Stimulated activated CD8-positive, alpha-beta memory T cell treated with anti-CD3 and anti-CD28 coated beads, Interleukin-4, amount 100 ng/mL, for 48 hours (primary cell): ENCODE results near the gene ANXA2.
"Not testable (repeated sequence)": the region's sequence is repeated elsewhere in the genome, so short reads cannot be mapped to it uniquely, and the experiment has no call there.

ENCODE experiments used
- DNase-seq: peaks from one replicate; pipeline ENCODE4 v3.0.0-alpha.2; 2020

ANXA2 gene

GRCh38 chr15:60338810-60339209 is 59.0 kb downstream of the ANXA2 start:
- no peak for DNase-seq

DNA sequence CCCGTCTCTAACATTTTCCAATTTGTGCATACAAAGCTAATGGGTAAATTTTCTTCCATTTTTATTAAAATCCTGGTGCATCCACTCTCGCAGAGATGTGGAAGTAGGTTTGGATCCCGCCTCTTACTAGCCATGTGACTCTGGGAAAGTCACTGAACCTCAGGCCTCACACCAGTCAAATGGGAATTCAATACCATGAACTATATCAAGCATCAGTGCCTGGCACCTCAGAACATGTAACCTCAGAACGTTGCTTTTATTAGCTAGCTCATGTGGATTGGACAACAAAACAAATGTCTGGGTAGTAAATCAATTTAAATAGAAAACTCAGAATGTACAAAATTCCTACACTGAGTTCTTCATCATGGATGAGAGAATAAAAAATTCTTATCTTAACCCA is 60.7 kb downstream of the ANXA2 start:
- DNase-seq = no peak

DNA sequence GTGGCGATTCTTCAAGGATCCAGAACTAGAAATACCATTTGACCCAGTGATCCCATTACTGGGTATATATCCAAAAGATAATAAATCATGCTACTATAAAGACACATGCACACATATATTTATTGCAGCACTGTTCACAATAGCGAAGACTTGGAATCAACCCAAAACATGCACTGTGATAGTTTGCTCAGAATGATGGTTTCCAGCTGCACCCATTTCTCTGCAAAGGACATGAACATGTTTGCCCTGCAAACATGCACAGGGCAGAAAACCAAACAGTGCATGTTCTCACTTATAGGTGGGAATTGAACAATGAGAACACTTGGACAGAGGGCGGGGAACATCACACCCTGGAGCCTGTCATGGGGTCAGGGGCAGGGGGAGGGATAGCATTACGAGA is 62.5 kb downstream of the ANXA2 start:
- DNase-seq = not testable (repeated sequence)

DNA sequence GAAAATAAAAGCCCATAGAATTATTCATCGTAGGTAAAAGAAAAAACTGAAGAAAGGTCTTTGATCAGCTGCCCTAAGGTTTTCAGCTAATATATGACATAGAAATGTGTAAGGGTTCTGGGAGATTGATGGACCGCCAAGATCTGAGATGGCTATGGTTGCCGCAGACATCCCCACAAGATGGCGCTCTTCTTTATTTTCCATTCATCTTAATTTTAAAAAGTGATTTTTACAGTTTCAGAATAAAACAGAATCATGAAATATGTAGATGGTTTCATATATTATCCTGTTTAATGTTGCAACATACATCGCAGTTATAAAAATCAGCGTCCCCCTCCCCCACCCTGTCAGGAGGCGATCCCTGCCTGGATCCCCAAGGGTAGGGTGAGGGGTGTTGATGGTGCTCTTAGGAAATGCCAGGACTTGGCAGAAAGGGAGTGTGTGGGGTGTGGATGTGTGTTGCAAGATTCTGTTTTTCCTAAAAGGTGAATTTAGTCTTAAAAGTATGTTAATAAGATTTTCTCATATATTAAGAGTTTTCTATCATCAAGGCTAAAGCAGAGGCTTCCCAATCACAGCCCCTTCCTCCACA is 68.8 kb downstream of the ANXA2 start:
- DNase-seq = peak; percentile 49

DNA sequence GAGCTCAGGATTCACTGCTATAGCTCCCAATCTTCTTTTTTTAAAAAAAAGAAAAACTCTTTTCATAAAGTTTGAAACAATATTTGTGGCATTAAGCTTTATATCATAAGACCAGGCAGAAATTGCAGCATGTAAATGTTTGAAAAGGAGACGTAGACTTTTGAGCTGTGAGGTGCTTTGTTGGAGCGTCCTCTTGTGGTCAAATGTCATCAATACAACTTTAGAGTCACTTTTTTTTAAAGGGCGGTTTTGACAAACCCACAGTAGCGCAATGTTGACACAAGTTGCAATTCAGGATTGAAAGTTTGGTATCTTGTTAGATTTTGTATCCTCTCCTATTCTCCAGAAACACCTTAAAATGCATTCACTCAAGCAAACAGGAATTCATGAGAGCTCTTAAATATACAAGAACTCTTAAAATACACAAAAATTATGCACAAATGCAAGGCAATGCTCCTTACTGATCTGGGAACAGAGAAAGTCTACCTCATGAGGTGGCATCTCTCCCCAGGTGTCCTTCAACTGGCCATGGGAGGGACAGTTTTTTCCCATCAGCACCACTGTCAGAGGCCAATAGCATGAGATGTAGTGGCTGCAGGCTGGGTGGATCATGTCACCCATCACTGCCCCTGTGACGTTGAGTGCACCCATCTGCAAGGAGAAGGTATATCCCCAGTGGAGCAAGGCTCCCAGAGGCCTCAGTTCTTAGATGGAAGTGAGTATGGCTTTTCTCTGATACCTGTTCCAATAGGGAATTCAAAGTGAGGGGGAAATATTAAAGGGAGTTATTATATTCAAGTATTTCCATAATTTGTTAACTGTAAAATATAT is 70.7 kb downstream of the ANXA2 start:
- DNase-seq = peak; percentile 31

GRCh38 chr15:60326343-60326742 is 71.4 kb downstream of the ANXA2 start:
- DNase-seq = no peak

DNA sequence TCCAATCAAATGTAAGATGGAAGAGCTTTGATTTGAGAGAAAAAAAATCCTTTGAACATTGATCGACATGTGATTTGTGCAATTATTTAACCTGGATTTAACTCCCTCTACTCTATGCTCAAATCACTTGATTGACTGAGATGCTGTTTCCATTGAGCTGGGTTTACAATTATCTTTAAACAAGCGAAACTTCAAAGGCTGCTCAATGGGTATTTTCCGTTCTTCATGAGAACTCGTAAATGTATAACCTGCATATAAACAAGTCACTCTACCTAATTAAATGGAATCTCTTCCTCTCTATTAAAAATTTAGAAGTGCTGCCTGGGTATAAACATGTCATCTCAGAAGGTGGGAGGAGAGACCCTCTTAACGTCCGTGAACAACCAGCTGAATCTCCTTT is 71.9 kb downstream of the ANXA2 start:
- DNase-seq = no peak

DNA sequence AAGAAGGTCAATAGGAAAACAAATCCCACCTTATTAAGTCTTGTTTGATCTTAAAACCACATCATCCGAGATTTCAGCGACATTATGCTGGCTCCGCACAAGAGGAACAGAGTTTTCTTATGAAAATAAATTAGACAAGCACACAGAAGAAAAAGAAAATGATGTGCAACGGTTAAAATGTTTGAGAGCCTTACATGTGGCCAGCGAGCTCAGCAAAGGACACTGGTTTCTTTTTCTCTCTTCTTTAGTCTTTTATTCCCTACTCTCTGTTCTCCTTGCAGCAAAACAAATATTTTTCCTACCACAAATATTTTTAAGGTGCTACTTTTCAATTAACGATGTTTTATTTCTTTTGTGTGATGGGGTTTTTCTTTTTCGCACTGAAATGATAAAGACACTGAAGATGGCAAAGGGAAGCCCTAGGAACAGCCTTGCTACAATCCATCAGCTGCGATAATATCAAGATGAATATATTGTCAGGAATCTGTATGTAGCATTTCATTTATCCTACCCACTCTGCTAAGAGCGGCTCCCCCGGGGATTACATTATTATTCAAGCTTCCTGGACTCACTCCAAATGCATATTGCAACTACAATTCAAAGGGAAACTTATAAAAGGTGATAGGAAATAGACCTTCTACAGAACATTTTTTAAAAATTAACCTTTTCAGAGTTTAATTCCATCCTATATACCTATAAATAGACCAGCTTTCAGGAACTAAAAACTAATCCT is 72.9 kb downstream of the ANXA2 start:
- DNase-seq = no peak

DNA sequence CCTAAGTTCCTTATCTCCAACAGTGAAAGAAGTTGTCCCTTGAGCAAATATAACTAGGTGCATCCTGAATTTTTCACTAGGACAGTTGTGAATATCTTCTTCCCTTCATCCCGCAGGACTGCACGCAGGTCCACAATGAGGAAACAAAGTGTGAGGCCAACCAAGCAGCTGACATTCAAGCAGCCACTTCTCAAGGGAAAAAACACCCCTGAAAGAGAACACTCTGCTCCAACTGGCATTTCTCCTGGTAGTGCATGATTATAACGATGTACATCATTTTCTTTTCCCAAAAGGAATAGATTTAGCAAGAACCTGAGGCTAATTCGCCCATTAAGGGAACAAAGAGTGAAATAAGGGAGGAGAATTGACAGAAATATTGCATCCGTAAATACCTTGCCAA is 74.5 kb downstream of the ANXA2 start:
- DNase-seq = no peak

DNA sequence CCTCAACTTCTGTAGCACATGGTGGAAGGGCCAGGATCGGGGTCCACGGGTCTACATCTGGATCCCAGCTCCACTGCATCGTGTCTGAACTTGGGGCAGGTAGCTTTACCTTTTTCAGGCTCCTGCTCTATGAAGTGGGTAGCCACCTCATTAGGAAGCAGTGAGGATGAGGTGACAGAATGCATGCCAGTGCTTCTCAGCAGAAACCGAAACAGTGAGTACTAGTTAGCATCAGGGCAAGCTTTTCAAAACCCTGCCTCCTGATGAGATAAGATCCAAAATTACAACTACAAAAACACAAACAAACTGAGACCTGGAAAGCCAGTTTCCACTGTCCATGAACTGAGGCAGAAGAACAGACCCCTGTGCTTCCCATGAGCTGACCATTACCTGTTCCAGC is 77.4 kb downstream of the ANXA2 start:
- DNase-seq = no peak

- no peak for DNase-seq
Measured at GRCh38 chr15:60318216-60318867, 79.4 kb downstream of the ANXA2 start.

GRCh38 chr15:60316961-60317360 is 80.8 kb downstream of the ANXA2 start:
- DNase-seq = no peak

GRCh38 chr15:60315878-60316277 is 81.9 kb downstream of the ANXA2 start:
- no peak for DNase-seq

- DNase-seq = no peak
Measured at GRCh38 chr15:60313906-60314305, 83.9 kb downstream of the ANXA2 start.

DNA sequence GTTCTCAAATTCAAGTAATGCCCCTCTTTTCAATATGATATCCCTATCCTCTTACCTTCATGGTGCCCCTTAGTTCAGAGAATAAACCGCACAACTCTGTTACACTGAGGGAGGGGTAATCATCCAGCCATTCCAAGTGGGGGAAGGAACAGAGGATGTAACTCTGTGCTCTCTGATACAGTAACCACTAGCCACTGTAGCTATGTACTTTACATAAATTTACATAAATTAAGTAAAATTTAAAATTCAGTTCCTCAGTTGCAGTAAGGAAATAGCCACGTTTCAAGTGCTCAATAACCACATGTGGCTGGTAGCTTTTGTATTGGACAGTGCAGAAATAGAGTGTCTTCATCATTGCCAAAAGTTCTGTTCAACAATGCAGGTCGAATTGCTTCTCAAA is 90.8 kb downstream of the ANXA2 start:
- DNase-seq = no peak

DNA sequence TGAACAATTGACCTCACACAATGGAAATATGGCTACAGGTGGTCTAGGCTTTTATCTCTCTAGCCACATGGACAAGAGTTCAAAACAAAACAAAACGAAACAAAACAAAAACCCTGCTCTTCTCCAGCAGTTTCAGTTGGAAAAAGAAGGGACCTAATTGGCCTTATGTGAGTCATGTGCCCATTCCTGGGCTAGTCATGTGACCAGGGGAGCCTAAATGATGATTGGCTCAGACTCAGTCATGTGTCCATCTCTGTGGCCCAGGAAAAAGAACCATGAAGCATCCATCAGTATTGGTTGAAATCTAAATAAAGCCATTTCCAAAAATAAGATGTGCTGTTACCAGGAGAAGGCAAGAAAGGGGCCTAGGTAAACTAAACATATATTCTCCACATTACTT is 96.8 kb downstream of the ANXA2 start:
- DNase-seq = no peak

GRCh38 chr15:60299452-60300047 is 98.2 kb downstream of the ANXA2 start:
- DNase-seq = no peak
